Measurements from ENCODE around the gene FAM241A.

GRCh38 chr4:112142182-112142581 lies 3.1 kb upstream of the FAM241A start:
- TF ChIP-seq CTCF (IDR thresholded peaks at IDR 0.05) (no peak), POLR2A (IDR thresholded peaks at IDR 0.05) (no peak)

Data from testis (tissue), 2 donors.